IPS-15b (cell line): ENCODE results near the gene PAXX.

Source experiments
- H3K27me3 ChIP-seq: one replicate; pipeline ENCODE4 v1.6.1; 2013; ENCODE audit warnings: low read length; ENCODE audit not compliant: control insufficient read depth, insufficient read depth
- H3K36me3 ChIP-seq: one replicate; pipeline ENCODE4 v1.6.1; 2013; ENCODE audit warnings: low read length; ENCODE audit not compliant: control insufficient read depth, insufficient read depth
- H3K4me1 ChIP-seq: one replicate; pipeline ENCODE4 v1.6.1; 2013; ENCODE audit warnings: mild to moderate bottlenecking, low read length; ENCODE audit not compliant: control insufficient read depth, insufficient read depth
- H3K4me3 ChIP-seq: one replicate; pipeline ENCODE4 v1.5.1; 2013; ENCODE audit warnings: low read depth, low read length
- H3K9ac ChIP-seq: one replicate; pipeline ENCODE4 v1.6.1; 2013; ENCODE audit warnings: low read depth, mild to moderate bottlenecking, low read length
- H3K9me3 ChIP-seq: one replicate; pipeline ENCODE4 v1.6.1; 2013; ENCODE audit warnings: mild to moderate bottlenecking, low read length; ENCODE audit not compliant: control insufficient read depth, insufficient read depth

Gene PAXX

GRCh38 chr9:136991993-136992818 is at the start of gene PAXX:
PAXX (plus strand) TSS chr9:136992422; CDS start chr9:136992444, 22 bp downstream.
- Histone ChIP-seq H3K4me1 (peaks cover 4% of the 10 kb centered on the region), H3K4me3 (peak within 1 kb of the TSS; percentile 73), H3K9me3 (peaks cover 4% of the 10 kb centered on the region), H3K27me3 (peaks cover 17% of the 10 kb centered on the region), H3K9ac (peak within 1 kb of the TSS; percentile 47), H3K36me3 (no peaks in the 10 kb centered on the region)

DNA sequence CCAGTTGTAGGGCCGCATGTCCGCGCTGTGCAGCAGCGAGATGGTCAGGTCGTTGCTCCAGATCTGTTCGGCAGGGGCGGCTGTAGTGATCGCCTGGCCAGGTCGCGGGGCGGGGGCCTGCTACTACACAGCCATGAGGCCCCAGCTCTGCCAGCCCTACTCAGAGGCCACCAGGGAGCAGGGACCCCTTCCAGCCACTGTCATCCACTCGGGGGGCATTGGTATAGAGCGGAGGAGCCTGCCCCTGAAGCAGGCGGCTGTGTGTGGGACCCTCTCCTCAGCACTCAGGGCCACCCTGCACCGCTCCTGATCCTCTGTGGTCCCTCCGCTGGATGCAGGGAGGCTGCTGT is 49.4 kb upstream of the PAXX start:
- Histone ChIP-seq H3K4me1 (no peaks in the 10 kb centered on the region), H3K9ac (no peak overlapping the region), H3K9me3 (no peaks in the 10 kb centered on the region), H3K27me3 (no peaks in the 10 kb centered on the region), H3K36me3 (peaks cover 36% of the 10 kb centered on the region), H3K4me3 (peak overlapping the region; percentile 70)

DNA sequence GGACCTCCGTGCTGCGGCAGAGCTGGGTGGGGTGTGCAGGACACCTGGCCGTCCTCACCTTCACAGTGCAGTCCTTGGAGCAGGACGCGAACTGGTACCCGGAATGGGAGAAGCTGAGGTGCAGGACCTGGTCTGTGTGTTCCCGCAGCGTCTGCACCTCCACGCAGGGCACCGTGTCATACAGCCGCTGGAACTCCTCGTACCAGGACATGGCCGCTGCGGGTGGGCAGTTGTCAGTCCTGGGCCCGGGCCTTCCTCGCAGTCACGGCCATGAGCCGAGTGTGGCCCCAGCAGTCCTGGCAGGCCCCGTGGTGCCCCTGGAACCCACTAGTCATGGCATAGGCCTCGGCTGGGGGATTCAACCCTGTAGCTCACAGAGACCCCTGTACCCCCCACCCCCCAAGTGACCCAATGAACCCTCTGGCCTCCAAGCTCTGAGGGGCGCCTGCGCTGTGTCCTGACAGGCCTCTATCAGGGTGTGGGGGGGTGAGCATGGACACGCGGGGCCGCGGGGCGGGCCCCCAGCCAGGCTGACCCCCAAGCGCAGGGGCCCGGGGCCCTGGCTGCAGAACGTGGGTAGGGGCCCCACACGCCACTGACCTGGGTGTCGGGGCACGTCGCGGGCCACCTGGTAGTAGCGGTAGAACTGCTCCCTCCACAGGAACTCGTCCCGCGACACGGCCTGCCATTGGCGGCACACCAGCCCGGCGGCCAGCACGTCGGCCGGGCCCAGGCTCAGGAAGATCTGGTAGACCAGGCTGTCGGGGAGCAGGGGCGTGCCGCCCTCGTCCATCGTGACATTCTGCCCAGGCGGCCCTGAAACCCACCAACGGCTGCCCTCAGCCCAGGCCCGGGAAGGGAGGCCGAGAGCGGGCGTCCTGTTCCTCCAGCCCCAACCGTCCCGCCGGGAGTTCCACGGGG is 48.7 kb upstream of the PAXX start:
- peak overlapping the region; percentile 70 for H3K4me3 ChIP-seq
- peak overlapping the region; percentile 81 for H3K9ac ChIP-seq
- H3K36me3 ChIP-seq: peaks cover 36% of the 10 kb centered on the region
- no peaks in the 10 kb centered on the region for H3K27me3 ChIP-seq
- H3K9me3 ChIP-seq: no peaks in the 10 kb centered on the region
- no peaks in the 10 kb centered on the region for H3K4me1 ChIP-seq

- H3K9ac ChIP-seq: peak overlapping the region; percentile 81
- H3K36me3 ChIP-seq: peaks cover 36% of the 10 kb centered on the region
- H3K9me3 ChIP-seq: no peaks in the 10 kb centered on the region
- peak overlapping the region; percentile 70 for H3K4me3 ChIP-seq
- no peaks in the 10 kb centered on the region for H3K4me1 ChIP-seq
- no peaks in the 10 kb centered on the region for H3K27me3 ChIP-seq
Measured at GRCh38 chr9:136944212-136944518, 48.1 kb upstream of the PAXX start.

DNA sequence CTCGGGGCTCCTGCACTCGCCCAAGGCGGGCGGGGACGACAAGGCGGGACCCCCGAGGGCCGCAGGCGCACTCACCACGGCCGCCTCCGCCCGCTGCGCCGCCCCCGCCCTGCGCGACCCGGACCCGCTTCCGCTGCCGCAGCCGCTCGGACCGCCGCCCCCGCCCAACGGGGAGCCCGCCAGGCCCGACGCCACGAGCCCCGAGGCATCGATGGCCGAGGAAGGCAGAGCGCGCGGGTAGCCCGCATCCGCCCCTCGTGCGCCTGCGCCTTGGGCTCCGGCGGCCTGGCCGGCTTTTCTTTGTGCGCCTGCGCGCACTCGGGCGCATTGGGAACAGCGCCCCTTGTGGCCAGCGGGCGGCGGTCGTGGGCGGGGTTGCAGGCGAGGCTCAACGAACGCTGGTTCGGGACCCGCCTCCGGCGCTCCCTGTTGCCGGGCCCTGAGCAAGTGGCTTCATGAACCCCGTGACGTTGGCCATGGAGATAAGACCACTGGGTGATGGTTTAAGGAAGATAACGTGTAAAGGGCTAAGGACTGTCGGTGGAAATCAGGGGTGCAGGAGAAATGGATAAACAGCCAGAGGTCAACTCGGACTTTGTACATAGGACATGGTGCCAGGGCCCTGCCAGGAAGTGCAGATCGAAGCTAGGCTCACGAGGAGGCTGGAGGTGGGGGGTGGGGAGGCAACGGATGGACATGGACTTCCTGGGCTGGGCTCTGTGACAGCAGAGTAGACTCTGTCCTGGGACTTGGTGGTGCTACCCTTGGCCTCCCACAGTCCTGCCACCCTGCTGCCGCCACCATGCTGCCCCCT is 47.5 kb upstream of the PAXX start, which contains the start of the genes C8G and FBXW5:
TSS of gene C8G (plus strand) at position 725 of the 814 bp plus-strand sequence. CDS start at position 803, 78 bp downstream.
TSS of gene FBXW5 (minus strand) at position 220 of the 814 bp plus-strand sequence. CDS start 655 bp downstream, outside the sequence.
- H3K4me1 ChIP-seq: no peaks in the 10 kb centered on the region
- no peaks in the 10 kb centered on the region for H3K27me3 ChIP-seq
- peak within 1 kb of the TSS; percentile 81 for H3K9ac ChIP-seq
- peak within 1 kb of the TSS; percentile 70 for H3K4me3 ChIP-seq
- H3K36me3 ChIP-seq: peaks cover 35% of the 10 kb centered on the region
- no peaks in the 10 kb centered on the region for H3K9me3 ChIP-seq

DNA sequence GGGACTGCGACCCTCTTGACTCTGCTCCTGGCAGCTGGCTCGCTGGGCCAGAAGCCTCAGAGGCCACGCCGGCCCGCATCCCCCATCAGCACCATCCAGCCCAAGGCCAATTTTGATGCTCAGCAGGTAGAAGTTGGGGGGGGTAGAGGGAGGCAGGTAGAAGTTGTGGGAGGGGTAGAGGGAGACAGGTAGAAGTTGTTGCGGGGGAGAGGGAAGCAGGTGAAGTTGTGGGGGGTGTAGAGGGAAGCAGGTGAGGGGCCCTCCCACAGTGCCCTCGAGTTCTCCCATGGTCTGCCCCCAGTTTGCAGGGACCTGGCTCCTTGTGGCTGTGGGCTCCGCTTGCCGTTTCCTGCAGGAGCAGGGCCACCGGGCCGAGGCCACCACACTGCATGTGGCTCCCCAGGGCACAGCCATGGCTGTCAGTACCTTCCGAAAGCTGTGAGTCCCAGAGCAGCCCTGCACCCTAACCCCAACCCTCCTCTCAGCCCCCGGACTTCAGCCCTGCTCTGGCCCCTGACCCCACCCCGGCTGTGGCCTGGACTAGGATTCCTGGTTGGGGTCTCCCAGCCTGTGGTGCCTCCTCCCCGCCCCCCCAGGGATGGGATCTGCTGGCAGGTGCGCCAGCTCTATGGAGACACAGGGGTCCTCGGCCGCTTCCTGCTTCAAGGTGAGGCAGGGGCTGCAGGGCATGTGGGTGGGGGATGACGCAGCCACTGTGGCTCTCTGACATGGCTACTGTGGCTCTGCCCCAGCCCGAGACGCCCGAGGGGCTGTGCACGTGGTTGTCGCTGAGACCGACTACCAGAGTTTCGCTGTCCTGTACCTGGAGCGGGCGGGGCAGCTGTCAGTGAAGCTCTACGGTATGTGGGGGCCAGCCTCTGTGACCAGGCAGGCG is 46.6 kb upstream of the PAXX start:
- H3K4me3 ChIP-seq: no peak overlapping the region
- no peaks in the 10 kb centered on the region for H3K9me3 ChIP-seq
- H3K9ac ChIP-seq: no peak overlapping the region
- H3K27me3 ChIP-seq: no peaks in the 10 kb centered on the region
- H3K36me3 ChIP-seq: peaks cover 27% of the 10 kb centered on the region
- H3K4me1 ChIP-seq: no peaks in the 10 kb centered on the region

DNA sequence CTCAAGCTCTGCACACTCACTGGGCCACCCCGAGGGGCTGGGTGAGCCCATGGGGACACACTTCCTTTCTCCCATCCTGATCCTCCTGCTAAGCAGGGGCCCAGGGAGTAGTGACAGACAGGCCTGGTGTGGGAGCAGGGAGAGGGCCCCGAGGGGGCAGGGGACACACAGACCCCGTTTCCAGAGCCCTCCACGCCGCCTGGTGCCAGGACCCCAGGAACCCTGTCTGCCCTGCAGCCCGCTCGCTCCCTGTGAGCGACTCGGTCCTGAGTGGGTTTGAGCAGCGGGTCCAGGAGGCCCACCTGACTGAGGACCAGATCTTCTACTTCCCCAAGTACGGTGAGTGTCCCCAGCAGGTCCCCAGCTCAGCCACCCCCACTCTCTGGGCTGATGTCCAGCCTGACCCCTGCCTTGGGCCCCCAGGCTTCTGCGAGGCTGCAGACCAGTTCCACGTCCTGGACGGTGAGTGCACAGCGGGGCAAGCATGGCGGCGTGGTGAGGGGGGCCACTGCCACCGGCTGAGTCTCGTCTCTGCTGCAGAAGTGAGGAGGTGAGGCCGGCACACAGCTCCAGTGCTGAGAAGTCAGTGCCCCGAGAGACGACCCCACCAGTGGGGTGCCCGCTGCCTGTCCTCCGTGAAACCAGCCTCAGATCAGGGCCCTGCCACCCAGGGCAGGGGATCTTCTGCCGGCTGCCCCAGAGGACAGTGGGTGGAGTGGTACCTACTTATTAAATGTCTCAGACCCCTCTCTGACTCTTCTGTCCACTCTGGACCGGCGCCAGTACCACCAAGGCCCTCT is 45.8 kb upstream of the PAXX start:
- Histone ChIP-seq H3K27me3 (no peaks in the 10 kb centered on the region), H3K4me1 (no peaks in the 10 kb centered on the region), H3K36me3 (peaks cover 18% of the 10 kb centered on the region), H3K4me3 (no peak overlapping the region), H3K9ac (no peak overlapping the region), H3K9me3 (no peaks in the 10 kb centered on the region)

GRCh38 chr9:136947028-136947891 is 45.0 kb upstream of the PAXX start:
- H3K9me3 ChIP-seq: no peaks in the 10 kb centered on the region
- peak overlapping the region; percentile 60 for H3K9ac ChIP-seq
- no peak overlapping the region for H3K4me3 ChIP-seq
- no peaks in the 10 kb centered on the region for H3K4me1 ChIP-seq
- peaks cover 11% of the 10 kb centered on the region for H3K36me3 ChIP-seq
- H3K27me3 ChIP-seq: no peaks in the 10 kb centered on the region

DNA sequence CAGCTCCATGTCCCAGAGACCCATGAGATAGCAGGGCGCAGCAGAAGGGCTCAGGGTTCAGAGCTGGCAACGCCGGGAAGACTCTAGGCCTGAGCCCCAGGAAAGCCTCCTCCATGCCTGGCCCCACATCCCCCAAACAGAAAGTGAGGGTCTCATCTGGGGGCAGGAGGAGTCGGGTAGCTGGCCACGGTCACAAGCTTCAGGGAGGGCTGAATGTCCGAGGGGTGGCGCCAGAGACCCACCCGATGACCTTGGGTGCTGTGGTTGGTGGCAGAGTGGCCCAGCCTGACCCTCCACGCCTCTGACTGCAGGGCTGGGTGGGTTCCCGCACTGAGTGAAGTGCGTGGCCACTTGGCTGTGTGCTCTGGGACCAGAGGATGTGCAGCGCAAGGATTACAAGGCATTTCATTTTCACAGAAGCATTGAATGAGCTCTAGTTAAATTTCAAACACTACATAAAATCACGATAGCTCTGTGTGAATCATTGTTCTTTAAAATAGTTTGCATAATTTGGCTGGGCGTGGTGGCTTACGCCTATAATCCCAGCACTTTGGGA is 44.2 kb upstream of the PAXX start:
- H3K9me3 ChIP-seq: no peaks in the 10 kb centered on the region
- H3K36me3 ChIP-seq: peaks cover 3% of the 10 kb centered on the region
- H3K4me1 ChIP-seq: no peaks in the 10 kb centered on the region
- H3K27me3 ChIP-seq: no peaks in the 10 kb centered on the region
- H3K4me3 ChIP-seq: no peak overlapping the region
- peak overlapping the region; percentile 60 for H3K9ac ChIP-seq
